ENCODE data around the gene MB.

Gene MB

DNA sequence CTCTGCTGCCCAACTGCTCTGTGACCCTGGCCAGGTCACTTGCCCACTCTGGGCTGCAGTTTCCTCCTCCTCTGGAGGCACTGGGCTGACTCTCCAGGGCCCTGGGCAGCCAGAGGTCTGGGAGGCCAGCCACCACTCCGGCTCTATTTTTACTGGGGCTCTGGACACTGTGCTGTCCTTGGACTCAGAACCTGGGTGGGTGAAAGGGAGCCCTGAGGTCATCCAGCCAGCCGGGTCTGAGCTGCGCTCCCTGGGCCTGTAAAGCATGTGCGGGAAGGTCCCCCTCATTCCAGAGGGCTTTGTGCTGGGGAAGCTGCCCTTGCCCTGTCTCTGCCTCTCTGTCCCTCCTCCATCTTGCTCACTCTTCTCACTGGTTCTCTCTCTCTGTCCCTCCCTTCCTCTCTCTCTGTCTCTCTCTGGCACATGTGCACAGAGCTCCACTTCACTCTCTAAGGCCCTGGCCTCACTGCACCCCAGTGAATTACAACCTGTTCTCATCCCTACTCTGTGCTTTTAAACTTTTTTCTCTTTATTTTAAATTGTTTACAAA, 24.6 kb downstream of the MB start:
- DNase-seq: no peak

DNA sequence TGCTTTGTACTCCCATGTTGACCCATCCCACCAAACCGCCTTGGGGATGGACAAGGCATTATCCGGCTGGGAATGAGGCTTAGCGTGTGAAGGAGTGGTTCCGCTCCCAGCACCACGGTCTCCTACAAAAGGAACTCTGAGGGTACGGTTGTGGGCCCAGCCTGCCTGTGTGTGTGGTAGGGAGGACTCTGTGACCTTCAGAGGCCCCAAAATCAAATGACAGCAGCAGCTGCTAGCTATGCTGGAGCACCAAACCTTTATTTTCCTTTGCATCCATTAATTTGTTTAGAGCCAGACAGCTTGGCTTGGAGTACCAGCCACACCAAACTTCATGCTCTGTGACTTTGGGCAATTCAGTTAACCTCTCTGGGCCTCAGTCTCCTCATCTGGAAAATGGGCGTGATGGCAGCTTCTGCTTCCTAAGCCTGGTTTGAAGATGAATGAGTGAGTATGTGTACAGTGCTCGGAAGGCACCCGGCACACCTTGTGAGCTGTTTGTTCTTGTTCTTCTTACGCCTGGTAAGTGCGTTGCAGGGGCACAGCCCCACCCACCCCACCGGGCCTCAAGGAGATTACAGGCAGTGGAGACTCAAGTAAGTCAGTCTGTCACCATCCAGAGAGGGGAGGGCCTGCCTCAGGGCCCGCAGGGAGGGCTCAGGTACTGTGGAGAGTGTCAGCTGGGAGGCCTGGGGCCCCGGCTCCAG, 25.3 kb downstream of the MB start:
- no peak for DNase-seq

DNA sequence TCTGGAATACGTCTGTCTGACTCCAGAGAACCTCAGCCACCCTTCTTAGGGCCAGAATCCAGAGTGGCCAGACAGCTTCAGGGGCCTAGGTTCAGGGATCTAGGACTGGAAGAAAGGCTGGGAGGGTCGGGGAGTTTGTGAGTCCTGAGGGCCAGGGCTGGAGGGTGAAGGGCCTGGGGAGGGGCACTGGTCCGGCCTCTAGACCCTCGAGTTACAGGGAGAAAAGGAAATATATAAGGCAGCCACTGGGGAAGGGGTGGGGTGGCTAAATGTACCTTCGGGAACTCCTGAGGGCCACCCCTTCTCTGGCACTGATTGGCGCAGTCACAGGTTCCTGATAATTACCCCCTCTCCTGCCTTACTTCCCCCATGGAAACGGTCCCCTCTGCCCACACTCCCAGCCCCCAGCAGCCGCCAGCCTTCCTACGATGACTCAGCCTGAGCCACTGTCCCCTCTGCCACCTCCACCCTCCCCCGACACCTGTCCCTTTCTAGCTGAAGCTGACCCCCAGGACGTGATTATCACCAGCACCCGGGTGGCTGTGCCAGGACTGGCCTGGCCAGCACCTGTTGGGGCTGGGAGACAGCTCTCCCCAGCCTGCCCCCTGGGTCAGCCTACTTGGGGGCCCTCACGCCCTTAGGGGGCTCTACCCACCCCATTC, 26.4 kb downstream of the MB start:
- no peak for DNase-seq

DNA sequence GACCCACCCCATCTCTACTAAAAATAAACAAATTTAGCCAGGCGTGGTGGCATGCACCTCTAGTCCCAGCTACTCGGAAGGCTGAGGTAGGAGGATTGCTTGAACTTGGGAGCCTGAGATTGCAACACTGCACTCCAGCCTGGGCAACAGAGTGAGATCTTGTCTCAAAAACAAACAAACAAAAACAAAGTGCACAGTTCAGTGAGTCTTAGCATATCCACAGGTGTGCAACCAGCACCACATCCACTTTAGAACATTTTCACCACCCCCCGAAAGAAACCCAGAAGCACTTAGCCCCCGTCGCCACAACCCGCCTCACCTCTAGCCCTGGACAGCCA, 27.4 kb downstream of the MB start:
- no peak for DNase-seq

DNA sequence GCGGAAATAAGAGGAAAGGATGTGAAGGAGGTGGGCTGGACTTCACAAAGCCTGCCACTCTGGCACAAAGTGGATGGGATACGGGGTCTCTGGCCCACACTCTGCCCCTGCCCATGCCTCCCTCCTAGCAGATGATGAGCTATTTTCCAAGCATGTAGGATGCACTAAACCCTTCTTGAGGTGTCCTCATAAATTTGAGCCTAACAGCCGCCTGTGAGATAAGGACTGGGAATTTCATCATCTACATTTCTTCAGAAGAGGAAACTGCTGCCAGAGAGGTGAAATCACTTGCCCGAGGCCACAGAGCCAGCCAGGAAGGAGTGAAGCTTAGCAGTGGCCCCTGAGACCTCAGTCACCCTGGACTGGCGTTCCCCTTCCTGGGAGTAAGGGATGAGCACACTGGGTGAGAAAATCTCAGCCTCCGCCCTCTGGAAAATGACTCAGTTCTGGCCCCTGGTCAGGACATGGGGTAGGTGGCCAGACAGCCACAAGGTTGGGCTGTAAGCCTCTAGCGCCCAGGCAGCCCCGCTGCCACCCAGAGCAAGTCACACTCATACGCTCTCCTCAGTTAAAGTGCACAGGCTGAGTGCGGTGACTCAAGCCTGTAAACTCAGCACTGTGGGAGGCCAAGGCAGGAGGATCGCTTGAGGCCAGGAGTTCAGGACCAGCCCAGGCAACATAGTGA, 27.9 kb downstream of the MB start:
- DNase-seq: no peak

DNA sequence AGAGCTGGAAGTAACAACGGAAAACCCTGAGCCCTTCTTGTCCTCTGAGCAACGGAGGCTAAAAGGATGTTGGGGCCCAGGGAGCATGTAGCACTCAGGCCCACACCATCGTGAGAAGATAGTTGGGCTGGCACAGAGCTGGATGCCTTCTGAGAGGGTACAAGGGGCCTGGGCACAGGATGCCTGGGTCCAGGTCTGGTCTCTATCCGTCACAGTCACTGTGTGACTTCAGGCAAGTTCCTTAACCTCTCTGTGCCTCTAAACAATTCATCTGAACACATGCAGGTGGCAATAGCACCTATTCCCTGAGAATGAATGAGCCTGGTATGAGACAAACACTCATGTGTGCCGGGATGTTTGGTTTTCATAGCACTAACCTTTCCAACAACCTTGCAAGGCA, 29.2 kb downstream of the MB start:
- DNase-seq: no peak

DNA sequence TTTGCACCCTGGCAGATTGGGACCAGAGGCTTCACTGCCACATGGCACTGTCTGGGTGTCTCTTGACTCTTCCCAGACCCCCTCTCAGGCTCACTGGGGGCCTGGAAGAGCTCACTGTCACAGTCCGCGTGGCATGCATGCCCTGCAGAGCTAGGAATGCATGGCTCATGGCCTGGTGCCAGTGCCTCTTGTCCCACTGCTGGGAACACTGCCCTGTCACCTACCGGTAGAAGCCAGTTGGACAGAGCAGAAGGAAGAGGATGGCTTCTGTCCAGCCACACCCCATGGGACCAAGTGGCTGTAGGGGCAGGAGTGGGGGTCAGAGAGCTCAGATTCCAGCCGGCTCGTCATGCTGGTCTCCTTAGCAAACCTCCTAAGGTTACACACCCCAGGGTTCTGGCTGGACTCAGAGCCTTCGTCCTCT, 29.7 kb downstream of the MB start:
- DNase-seq: no peak

DNA sequence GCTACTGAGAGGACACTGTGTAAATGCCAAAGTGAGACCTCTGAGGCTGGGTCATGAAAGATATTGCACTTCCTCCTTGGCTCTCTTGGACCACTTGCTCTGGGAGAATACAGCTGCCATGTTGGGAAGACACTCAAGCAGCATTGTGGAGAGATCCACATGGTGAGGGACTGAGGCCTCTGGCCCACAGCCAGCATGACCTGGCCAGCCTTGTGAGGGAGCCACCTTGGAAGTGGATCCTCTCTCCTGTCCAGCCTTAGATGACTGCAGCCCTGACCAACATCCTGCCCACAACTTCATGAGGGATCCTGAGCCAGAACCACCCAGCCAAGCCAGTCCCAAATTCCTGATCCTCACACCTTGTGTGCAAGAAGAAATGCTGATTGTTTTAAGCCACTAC, 30.4 kb downstream of the MB start:
- DNase-seq: no peak

DNA sequence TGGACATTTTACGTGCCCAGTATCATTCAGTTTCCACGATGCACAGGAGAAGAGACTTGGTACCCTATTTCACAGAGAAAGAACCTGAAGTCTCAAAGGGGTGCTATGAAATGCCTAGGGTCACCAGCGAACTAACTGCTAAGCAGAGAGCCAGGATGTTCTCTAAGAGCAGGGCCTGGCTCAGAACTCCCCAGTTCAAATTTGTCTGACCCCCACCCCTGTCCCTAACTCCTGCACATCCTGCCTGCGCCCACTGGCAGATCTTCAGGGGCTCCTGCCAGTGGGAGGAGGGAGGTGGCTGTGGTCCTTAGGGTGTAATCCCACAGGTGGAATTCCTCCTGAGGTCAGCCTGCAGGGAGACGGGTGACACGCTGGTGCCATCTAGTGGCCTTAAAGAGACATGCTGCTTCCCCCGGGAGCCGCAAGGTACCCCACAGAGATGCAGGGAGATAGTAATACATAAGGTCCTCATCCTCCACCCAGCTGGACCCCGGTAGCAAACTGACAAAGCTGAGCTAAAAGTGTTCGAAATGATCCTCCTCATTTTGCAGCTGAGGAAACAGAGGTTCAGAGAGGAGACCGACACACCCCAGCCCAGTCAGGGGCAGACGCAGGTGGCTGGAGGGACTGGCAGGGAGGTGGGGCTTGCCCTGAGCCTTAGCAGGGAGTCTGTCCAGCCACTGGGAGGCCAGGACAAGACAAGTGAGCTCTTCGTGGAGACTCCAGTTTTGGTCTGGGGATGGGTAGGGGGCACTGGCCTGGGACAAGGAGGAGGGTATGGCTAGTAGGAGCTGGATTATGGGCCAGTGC, 34.1 kb downstream of the MB start:
- no peak for DNase-seq

DNA sequence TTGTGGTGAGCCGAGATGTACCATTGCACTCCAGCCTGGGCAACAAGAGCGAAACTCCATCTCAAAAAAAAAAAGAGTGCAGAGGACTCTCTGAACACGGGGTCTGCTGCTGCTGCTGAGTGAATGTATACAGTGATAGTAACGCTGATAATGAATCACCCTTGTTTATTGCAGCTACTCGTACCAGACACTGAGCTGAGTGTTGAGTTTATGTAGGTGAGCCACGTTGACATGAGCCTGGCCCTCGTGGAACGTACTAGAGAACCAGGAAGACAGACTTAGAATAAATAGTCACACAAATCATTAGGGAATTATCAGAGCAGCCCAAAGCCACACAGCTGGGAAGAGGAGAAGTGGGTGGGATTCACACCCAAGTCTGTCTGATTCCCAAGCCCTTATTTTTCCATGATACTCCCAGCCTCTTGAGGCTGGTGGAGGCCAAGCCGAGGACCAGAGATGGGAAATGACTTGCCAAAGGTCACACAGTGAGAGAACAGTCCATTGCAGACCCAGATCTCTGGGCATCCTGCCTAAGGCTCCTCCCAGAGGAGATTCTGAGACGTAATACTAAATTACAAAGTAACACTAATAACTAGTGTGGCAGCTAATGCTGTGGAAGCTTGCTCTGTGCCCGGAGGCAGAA, 34.8 kb downstream of the MB start:
- DNase-seq: no peak

DNA sequence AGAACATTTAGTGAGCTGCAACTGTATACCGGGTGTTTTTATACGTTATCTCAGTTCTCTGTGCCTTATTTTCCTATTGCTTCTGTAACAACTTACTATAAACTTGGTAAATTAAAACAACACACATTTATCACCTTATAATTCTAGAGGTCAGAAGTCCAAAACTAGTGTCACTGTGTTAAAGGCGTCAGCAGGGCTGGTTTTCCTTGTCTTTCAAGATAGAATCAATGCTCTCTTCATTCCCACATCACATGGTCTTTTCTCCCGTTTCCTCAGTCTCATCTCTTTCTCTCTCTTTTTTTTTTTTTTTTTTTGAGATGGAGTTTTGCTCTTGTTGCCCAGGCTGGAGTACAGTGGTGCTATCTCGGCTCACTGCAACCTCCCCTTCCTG, 36.1 kb downstream of the MB start:
- no peak for DNase-seq

DNA sequence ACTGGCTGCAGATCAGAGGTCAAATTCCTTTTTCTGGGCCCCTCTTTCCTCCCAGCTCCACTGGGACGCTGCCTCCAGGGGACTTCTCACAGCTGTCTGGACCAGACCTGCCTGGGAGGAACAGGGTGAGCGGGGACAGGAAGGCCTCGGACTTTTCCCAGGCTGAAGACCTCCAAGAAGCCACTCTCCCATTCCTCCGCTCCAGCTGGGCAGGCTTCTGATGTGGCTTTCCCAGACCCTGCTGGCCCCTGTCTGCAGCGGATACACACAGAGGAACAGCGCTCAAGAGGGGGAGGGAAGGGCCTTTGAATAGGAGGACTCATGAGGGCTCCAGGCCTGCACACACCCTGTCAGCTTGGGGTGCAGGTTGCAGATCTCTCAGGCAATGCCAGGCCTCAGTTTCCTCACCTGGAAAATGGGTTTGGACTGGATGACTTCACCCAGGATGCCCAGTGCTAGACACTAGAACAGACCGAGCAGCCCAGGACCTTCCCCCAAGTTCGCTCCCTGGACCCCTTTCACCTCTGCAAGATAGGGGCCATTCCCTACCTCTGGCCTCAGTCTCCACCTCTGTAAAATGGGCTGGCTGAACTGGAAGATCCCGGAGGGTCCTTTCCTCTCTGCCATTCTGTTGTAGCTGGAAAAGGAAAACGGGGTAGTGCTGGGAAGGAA, 36.6 kb downstream of the MB start:
- no peak for DNase-seq

DNA sequence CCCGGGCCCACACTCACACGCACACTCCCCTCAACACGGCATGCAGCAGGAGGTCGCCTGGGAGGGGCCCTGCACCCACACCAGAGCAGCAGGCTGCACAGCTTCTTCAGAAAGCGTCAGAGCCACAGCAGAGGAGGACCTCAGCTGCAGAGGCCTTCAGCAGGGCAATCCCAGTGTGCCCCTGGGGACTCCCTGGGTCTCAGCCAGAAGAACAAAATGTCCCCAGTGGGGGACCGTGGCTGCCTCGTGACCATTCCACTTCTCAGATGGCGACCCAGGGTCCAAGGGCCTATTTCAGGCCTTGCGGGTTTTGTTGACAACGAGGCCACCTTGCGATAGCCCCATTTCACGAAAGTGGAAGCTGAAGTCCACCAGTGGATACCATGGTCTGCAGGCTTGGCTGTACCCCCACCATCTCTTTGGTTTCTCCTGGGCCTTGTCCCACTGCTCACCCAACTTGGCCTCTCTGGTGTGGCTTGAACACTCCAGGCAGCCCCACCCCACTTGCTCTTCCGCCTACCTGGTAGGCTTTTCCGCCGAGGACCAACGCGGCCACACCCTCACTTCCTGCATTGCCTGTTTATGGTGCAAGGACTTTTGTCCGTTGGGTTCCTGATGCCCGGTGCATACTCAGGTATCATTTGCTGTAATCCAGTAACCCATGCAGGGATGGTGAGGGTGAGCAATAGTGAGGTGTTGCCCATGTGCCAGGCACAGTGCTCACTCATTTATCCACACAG, 38.1 kb downstream of the MB start:
- DNase-seq: no peak

DNA sequence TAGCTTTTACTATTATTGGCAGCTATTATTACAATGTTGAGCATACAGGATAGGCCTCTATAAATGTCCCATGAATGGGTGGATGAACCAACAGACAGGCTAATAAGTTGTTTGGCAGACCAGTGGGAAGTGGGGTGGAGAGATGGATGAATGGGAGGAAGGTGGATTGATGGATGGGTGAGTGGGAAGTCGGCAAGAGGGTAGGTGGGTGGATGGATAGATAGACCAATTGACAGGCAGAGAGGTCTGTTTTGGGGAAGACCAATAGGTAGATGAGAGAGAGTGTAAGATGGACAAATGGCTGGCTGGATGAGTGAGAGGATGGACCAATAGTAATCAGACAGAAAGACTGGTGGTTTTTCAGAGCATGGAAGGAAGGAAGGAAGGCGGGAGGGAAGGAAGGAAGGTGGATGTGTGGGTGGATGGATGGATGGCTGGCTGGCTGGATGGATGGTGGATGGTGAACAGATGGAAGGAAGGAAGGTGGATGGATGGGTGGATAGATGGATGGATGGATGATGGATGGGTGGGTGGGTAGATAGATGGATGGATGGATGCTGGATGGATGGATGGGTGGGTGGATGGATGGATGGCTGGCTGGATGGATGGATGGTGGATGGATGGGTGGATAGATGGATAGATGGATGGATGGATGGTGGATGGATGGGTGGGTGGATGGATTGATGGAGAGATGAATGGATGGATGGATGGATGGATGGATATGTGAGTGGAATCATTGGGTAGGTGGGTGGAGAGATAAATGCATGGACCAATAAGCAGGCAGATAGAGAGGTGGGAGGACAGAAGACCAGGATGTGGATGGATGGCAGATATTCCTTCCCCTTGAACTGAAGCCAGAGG, 39.1 kb downstream of the MB start:
- DNase-seq: no peak

DNA sequence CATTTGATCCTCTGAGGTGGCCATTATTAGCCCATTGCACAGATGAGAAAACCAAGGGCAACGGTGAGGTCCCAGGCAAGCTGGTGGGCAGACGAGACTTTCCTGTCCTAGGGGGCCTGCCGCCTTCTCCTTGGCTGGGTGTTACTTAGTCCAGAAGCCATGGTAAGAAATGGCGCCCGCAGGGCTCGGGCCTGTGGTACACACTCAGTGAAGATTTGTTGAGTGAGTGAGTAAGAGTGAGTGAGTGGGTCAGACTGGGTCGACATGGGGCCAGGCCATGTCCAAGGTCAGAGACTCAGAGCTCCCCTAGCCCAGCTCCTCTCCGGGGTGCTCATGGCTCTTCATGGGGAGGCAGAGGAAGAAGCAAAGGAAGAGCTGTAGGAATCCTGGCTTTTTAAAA, 40.5 kb downstream of the MB start:
- no peak for DNase-seq

DNA sequence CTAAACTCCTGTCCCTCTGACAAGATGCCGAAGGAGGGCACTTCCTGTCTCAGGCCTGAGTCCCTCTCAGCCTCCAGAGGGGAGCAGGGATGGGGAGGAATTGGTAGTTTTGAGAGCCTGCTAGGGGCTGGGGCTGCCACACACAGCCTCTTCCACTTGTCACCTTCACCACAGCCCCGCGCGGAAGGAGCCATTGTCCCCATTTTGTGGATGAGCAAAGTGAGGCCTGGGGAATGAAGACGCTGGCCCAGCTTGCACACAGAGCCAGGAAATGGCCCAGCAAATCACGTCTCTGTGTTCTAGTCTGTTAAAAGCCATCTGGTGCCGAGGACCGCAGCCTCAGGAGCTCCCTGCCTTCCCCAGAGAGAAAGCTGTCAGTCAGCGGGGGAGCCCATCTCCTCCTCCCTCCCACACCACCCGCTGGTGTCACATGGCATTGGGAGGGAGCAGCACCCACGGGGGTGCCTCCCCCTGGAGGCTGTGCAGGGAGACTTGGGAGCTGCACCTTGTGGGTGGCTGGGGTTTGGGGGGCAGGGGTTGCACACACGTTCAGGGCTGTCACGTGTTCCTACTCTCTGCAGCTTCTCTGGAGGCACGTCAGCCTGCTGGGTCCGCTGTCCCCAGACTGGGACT, 41.9 kb downstream of the MB start:
- no peak for DNase-seq

DNA sequence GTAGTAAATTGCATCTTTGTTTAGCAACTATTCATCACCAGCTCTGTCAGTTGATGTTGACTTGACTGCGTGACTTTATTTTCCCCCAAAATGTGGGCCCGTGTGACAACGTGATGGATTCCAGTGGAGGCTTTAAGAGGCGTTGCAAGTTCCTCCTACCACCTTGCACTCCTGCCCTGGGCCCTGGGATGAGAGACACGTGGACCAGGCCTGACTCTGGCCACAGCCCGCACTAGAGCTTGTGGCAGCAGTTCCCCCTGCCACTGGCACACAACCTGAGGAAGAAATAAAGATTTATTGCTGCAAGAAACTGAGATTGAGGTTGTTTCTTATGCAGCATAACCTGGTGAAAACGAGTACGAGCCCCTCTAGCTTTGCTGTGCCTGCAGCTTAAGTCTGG, 44.6 kb downstream of the MB start:
- no peak for DNase-seq

DNA sequence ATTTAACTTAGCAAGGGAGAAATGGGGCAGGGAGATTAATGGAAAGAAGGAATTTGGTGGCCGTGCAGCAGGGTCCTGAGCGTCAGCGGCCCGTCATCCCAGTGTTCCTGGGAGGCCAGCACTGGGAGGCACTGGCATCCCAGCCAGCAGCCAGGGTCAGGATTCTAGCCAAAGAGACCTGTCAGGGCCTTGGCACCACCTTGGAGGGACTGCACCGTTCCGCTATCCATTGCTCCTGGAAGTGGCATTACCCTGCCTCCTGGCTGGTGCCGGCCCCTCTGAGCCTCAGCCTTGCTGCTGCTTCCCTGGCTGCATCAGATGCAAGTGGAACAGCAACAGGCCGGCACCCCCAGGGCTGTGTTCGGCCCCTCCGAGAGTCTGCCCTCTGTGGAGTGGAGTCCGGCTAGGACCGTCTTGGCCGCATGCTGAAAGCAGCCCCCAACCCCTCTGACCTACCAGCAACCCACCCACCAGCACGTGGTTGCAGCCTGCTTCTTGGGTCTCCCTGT, 46.4 kb downstream of the MB start:
- DNase-seq: no peak

DNA sequence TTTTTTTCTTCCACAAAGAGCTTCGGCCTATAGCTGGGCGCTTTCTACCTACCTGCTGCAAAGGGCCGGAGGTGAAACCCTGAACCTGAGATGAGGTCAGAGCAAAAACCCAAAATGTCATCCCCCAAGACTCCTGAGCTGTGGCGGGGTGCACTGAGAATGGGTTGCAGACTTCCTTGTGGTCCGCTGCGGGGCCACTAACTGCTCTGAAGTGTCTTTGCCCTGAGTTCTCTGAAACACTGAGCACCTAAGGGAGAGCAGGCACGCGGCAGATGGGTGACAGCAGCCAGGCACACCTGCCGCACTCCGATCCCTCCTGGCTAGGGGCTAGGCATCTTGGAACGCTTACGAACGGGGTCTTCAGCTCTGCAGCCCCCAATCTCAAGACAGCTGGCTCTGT, 47.2 kb downstream of the MB start:
- DNase-seq: no peak

All from left hindlimb (tissue), 1 donor.